ENCODE data around the gene KICS2.

- TF ChIP-seq BRCA1 (IDR thresholded peaks at IDR 0.05), result no peak
- TF ChIP-seq BRCA1 (CRISPR knock-in tag; IDR thresholded peaks at IDR 0.05), result no peak
- no peak for TF ChIP-seq CTCF (IDR thresholded peaks at IDR 0.05 in 2 of 3, conservative IDR thresholded peaks at IDR 0.05 in 1 of 3; ENCODE audit: insufficient read depth in 2 of 3, low read depth in 1 of 3, low read length in 3 of 3)
- TF ChIP-seq MAFG (tag; conservative IDR thresholded peaks at IDR 0.05), result no peak
- TF ChIP-seq HNRNPLL (IDR thresholded peaks at IDR 0.05; ENCODE audit: low read depth, low read length, poor library complexity, severe bottlenecking), result no peak
- TF ChIP-seq, protein P1, sequence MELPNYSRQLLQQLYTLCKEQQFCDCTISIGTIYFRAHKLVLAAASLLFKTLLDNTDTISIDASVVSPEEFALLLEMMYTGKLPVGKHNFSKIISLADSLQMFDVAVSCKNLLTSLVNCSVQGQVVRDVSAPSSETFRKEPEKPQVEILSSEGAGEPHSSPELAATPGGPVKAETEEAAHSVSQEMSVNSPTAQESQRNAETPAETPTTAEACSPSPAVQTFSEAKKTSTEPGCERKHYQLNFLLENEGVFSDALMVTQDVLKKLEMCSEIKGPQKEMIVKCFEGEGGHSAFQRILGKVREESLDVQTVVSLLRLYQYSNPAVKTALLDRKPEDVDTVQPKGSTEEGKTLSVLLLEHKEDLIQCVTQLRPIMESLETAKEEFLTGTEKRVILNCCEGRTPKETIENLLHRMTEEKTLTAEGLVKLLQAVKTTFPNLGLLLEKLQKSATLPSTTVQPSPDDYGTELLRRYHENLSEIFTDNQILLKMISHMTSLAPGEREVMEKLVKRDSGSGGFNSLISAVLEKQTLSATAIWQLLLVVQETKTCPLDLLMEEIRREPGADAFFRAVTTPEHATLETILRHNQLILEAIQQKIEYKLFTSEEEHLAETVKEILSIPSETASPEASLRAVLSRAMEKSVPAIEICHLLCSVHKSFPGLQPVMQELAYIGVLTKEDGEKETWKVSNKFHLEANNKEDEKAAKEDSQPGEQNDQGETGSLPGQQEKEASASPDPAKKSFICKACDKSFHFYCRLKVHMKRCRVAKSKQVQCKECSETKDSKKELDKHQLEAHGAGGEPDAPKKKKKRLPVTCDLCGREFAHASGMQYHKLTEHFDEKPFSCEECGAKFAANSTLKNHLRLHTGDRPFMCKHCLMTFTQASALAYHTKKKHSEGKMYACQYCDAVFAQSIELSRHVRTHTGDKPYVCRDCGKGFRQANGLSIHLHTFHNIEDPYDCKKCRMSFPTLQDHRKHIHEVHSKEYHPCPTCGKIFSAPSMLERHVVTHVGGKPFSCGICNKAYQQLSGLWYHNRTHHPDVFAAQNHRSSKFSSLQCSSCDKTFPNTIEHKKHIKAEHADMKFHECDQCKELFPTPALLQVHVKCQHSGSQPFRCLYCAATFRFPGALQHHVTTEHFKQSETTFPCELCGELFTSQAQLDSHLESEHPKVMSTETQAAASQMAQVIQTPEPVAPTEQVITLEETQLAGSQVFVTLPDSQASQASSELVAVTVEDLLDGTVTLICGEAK (IDR thresholded peaks at IDR 0.05), result no peak
- TF ChIP-seq, protein P1 (CRISPR knock-in tag; IDR thresholded peaks at IDR 0.05), result no peak
- no peak for TF ChIP-seq POLR2A (conservative IDR thresholded peaks at IDR 0.05)
- TF ChIP-seq TCFL5 (CRISPR knock-in tag; conservative IDR thresholded peaks at IDR 0.05), result no peak
- no peak for TF ChIP-seq GABPA (tag; conservative IDR thresholded peaks at IDR 0.05; ENCODE audit: low read depth)
- no peak for TF ChIP-seq ETS1 (conservative IDR thresholded peaks at IDR 0.05; ENCODE audit: control insufficient read depth, low read depth, low read length)
- TF ChIP-seq ZNF644 (tag; IDR thresholded peaks at IDR 0.05; ENCODE audit: low read depth), result no peak
- TF ChIP-seq SRF (CRISPR knock-in tag; IDR thresholded peaks at IDR 0.05), result no peak
- TF ChIP-seq, protein P2, sequence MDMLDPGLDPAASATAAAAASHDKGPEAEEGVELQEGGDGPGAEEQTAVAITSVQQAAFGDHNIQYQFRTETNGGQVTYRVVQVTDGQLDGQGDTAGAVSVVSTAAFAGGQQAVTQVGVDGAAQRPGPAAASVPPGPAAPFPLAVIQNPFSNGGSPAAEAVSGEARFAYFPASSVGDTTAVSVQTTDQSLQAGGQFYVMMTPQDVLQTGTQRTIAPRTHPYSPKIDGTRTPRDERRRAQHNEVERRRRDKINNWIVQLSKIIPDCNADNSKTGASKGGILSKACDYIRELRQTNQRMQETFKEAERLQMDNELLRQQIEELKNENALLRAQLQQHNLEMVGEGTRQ (CRISPR knock-in tag; IDR thresholded peaks at IDR 0.05), result no peak
- no peak for TF ChIP-seq ZNF3 (CRISPR knock-in tag; IDR thresholded peaks at IDR 0.05)
Observed at GRCh38 chr12:64225626-64226025, 3.5 kb upstream of the KICS2 start.

All from K562 (cell line).